Astrocyte (in vitro differentiated cells and primary cell): Measurements from ENCODE around the gene MPC1.

Source experiments
- EZH2 ChIP-seq: IDR thresholded peaks from 2 replicates; pipeline ENCODE4 v1.6.1; 2012; ENCODE audit warnings: mild to moderate bottlenecking, low read length, inconsistent platforms; ENCODE audit not compliant: insufficient read depth
- TF ChIP-seq, protein P1 (sequence below): IDR thresholded peaks from 2 replicates; pipeline ENCODE4 v1.5.1; 2011; ENCODE audit warnings: low read depth, mild to moderate bottlenecking, inconsistent platforms, low read length, moderate library complexity; ENCODE audit not compliant: insufficient read depth

DNA sequence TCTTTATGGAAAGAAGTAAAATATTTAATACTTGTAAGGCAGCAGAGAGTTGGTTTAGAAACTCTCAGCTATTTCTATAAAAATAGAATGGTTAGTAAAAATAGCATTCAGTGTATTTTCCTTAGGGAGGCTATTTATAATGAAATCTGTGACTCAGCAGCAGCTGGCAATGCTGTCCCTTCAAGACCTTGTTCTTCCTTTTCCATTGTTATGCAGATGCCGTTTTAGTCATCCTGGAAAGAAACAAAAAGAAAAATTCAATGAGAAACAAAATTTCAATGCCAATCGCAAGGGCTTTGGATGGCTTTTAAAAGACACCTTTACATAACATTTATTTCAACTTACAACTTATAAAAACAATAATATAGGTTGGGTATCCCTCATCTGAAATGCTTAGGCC, 17.5 kb downstream of the MPC1 start:
- TF ChIP-seq, protein P1, sequence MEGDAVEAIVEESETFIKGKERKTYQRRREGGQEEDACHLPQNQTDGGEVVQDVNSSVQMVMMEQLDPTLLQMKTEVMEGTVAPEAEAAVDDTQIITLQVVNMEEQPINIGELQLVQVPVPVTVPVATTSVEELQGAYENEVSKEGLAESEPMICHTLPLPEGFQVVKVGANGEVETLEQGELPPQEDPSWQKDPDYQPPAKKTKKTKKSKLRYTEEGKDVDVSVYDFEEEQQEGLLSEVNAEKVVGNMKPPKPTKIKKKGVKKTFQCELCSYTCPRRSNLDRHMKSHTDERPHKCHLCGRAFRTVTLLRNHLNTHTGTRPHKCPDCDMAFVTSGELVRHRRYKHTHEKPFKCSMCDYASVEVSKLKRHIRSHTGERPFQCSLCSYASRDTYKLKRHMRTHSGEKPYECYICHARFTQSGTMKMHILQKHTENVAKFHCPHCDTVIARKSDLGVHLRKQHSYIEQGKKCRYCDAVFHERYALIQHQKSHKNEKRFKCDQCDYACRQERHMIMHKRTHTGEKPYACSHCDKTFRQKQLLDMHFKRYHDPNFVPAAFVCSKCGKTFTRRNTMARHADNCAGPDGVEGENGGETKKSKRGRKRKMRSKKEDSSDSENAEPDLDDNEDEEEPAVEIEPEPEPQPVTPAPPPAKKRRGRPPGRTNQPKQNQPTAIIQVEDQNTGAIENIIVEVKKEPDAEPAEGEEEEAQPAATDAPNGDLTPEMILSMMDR, result no peak
- TF ChIP-seq EZH2, result no peak
